HepG2 (cell line): ENCODE data around the gene ALG10.
"Not testable (repeated sequence)": the region's sequence is repeated elsewhere in the genome, so short reads cannot be mapped to it uniquely, and the experiment has no call there.

Source experiments
- CBX2 ChIP-seq, 2 experiments: fragments of 200-600 bp in 1 of 2; sonication (generic); formaldehyde crosslinking in 1 of 2; IDR thresholded peaks; 2 replicates each; pipeline versions ENCODE4 v1.7.0 to v1.8.1; 2018 to 2022; ENCODE audit warnings: low read depth in 2 of 2, low read length in 1 of 2, mild to moderate bottlenecking in 1 of 2, missing genetic modification reagents in 1 of 2
- FOXM1 ChIP-seq: sonication (generic); formaldehyde crosslinking; IDR thresholded peaks from 2 replicates; pipeline ENCODE4 v1.5.0; 2020; ENCODE audit warnings: missing genetic modification reagents
- HNRNPL ChIP-seq: fragments of 200-400 bp; formaldehyde crosslinking; IDR thresholded peaks from 2 replicates; pipeline ENCODE4 v1.6.1; 2017; ENCODE audit warnings: mild to moderate bottlenecking, low read depth, low read length
- JUND ChIP-seq: sonication (generic); formaldehyde crosslinking; IDR thresholded peaks from 2 replicates; pipeline ENCODE4 v1.8.0; 2022; ENCODE audit warnings: mild to moderate bottlenecking, missing genetic modification reagents
- KDM1A ChIP-seq: IDR thresholded peaks from 2 replicates; pipeline ENCODE4 v1.6.1; 2016; ENCODE audit warnings: missing compliant biosample characterization
- KLF9 ChIP-seq: IDR thresholded peaks from 2 replicates; pipeline ENCODE4 v1.6.1; 2016; ENCODE audit warnings: low read depth
- MTF2 ChIP-seq: sonication (generic); formaldehyde crosslinking; IDR thresholded peaks from 2 replicates; pipeline ENCODE4 v1.5.0; 2020; ENCODE audit warnings: missing genetic modification reagents, borderline replicate concordance
- NR2C2 ChIP-seq: sonication (generic); formaldehyde crosslinking; IDR thresholded peaks from 2 replicates; pipeline ENCODE4 v1.4.0; 2020; ENCODE audit warnings: missing genetic modification reagents, mild to moderate bottlenecking, moderate library complexity, borderline replicate concordance
- PITX1 ChIP-seq: sonication (generic); formaldehyde crosslinking; IDR thresholded peaks from 2 replicates; pipeline ENCODE4 v1.5.1; 2020; ENCODE audit warnings: mild to moderate bottlenecking, missing genetic modification reagents
- POLR2A ChIP-seq, 2 experiments: IDR thresholded peaks; 2 replicates each; pipeline ENCODE4 v1.6.1; 2011; ENCODE audit warnings: low read depth in 2 of 2, low read length in 2 of 2, mild to moderate bottlenecking in 1 of 2, moderate library complexity in 1 of 2; ENCODE audit not compliant: insufficient read depth in 1 of 2
- RAD21 ChIP-seq: fragments of 450-650 bp; formaldehyde crosslinking; IDR thresholded peaks from 2 replicates; pipeline ENCODE4 v1.5.0; 2020; ENCODE audit warnings: mild to moderate bottlenecking
- STAG1 ChIP-seq: sonication (generic); formaldehyde crosslinking; IDR thresholded peaks from 2 replicates; pipeline ENCODE4 v1.4.0; 2020; ENCODE audit warnings: missing genetic modification reagents
- ZKSCAN5 ChIP-seq: sonication (generic); formaldehyde crosslinking; IDR thresholded peaks from 2 replicates; pipeline ENCODE4 v1.5.1; 2020; ENCODE audit warnings: mild to moderate bottlenecking, missing genetic modification reagents
- ZSCAN30 ChIP-seq: sonication (generic); formaldehyde crosslinking; IDR thresholded peaks from 2 replicates; pipeline ENCODE4 v1.5.0; 2020; ENCODE audit warnings: mild to moderate bottlenecking, missing genetic modification reagents

DNA sequence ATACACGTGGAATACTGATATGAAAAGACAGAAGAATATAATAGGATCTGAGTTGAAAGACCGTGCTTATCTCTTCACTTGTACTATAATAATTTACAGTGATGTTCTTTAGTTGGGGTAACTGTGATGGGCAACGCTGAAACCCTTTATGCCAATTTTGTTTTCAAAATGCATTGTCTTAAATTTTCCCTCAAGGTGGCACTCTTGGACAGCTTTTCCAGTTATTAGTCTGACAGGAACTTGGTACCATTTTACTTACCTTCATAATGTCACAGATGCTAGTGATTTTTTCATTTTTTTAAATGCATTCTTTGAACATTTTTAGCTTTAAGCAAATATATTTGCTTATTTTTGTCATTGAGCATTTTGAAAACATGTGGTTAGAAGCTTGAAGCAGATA, 16.1 kb downstream of the ALG10 start:
- TF ChIP-seq CBX2 (IDR thresholded peaks at IDR 0.05; ENCODE audit: low read depth, low read length); CBX2 (CRISPR knock-in tag; IDR thresholded peaks at IDR 0.05; ENCODE audit: low read depth); FOXM1; JUND (CRISPR knock-in tag); KDM1A (CRISPR knock-in tag); PITX1 (CRISPR knock-in tag); ZKSCAN5 (CRISPR knock-in tag); ZSCAN30 (CRISPR knock-in tag); MTF2 (CRISPR knock-in tag); KLF9 (CRISPR knock-in tag); POLR2A (IDR thresholded peaks at IDR 0.05; ENCODE audit: insufficient read depth in 1 of 2, low read depth in 2 of 2, low read length in 2 of 2); HNRNPL; NR2C2 (CRISPR knock-in tag): not testable (repeated sequence)
- TF ChIP-seq STAG1 (CRISPR knock-in tag) (peak; percentile 72), RAD21 (0 out of 2 replicates have a peak, but pooled peaks have one; percentile 12)
